Karpas-422 (cell line): ENCODE measurements around the gene HOMER2. TPM values are rescaled to one million over a fixed set of nuclear protein-coding genes. Genes with fewer than 3 reads are reported as not detected.
A peak's percentile ranks its signal among the peaks of the same experiment; 100 is the strongest.
"Not testable (repeated sequence)": the region's sequence is repeated elsewhere in the genome, so short reads cannot be mapped to it uniquely, and the experiment has no call there.

ENCODE experiments used
- DNase-seq: peaks from one replicate; pipeline ENCODE4 v3.0.0-alpha.2; 2015
- H2AFZ ChIP-seq: fragments of 200-600 bp; sonication (generic); 2 replicates; pipeline ENCODE4 v1.6.1; 2014; ENCODE audit warnings: antibody characterized with exemption, low read length, mixed read lengths
- H3K27ac ChIP-seq: fragments of 200-600 bp; sonication (generic); 2 replicates; pipeline ENCODE4 v1.5.1; 2014; ENCODE audit warnings: mild to moderate bottlenecking, low read length, moderate library complexity
- H3K27me3 ChIP-seq: fragments of 200-600 bp; sonication (generic); 2 replicates; pipeline ENCODE4 v1.6.1; 2014; ENCODE audit warnings: low read length, mixed read lengths
- H3K36me3 ChIP-seq: fragments of 200-600 bp; sonication (generic); 2 replicates; pipeline ENCODE4 v1.6.1; 2014; ENCODE audit warnings: low read length, mixed read lengths; ENCODE audit not compliant: insufficient read depth
- H3K4me1 ChIP-seq: fragments of 200-600 bp; sonication (generic); 2 replicates; pipeline ENCODE4 v1.6.1; 2014; ENCODE audit warnings: mild to moderate bottlenecking, low read length, mixed read lengths
- H3K4me2 ChIP-seq: fragments of 200-600 bp; sonication (generic); 2 replicates; pipeline ENCODE4 v1.6.1; 2014; ENCODE audit warnings: low read length, low read depth, mild to moderate bottlenecking; ENCODE audit not compliant: poor library complexity, severe bottlenecking
- H3K4me3 ChIP-seq: fragments of 200-600 bp; sonication (generic); 2 replicates; pipeline ENCODE4 v1.5.1; 2014; ENCODE audit warnings: mild to moderate bottlenecking, antibody characterized with exemption, low read length, mixed read lengths
- H3K79me2 ChIP-seq: fragments of 200-600 bp; sonication (generic); 2 replicates; pipeline ENCODE4 v1.6.1; 2014; ENCODE audit warnings: mild to moderate bottlenecking, low read length, mixed read lengths
- H3K9ac ChIP-seq: fragments of 200-600 bp; sonication (generic); 2 replicates; pipeline ENCODE4 v1.6.0; 2014; ENCODE audit warnings: low read length
- H3K9me2 ChIP-seq: fragments of 200-600 bp; sonication (generic), shearing (Covaris generic); replicated peaks from 2 replicates; pipeline ENCODE4 v1.6.0; 2014; ENCODE audit warnings: mild to moderate bottlenecking, low read length, moderate library complexity; ENCODE audit not compliant: insufficient read depth
- H3K9me3 ChIP-seq: fragments of 300-700, 200-600 bp; sonication (generic); 2 replicates; pipeline ENCODE4 v1.6.1; 2014; ENCODE audit warnings: low read length, mixed read lengths
- H4K20me1 ChIP-seq: fragments of 200-600 bp; sonication (generic); 2 replicates; pipeline ENCODE4 v1.6.1; 2014; ENCODE audit warnings: mild to moderate bottlenecking, antibody characterized with exemption, low read length, low read depth; ENCODE audit not compliant: insufficient read depth
- total RNA-seq: library from RNA; depleted of rRNA; stranded (reverse); fragments of >200 nt; shearing (Covaris generic); gene quantifications from 2 replicates; pipeline ENCODE4 v1.2.3, GENCODE V29; 2014; ENCODE audit warnings: low replicate concordance

HOMER2 gene
- total RNA-seq, 1 experiment from 2014 or later, result 30.4 TPM

- H3K4me2 ChIP-seq, result peak overlapping the region; percentile 60
- peaks cover 33% of the 10 kb centered on the region for H3K4me1 ChIP-seq
- peak; percentile 46 for DNase-seq
- peak overlapping the region; percentile 56 for H3K9ac ChIP-seq
- no peaks in the 10 kb centered on the region for H3K36me3 ChIP-seq
- H3K9me2 ChIP-seq, result no peaks in the 10 kb centered on the region
- H3K27me3 ChIP-seq, result no peaks in the 10 kb centered on the region
- peak overlapping the region; percentile 88; the same call in 1 of the 2 replicates for H2AFZ ChIP-seq
- H3K4me3 ChIP-seq, result peak overlapping the region; percentile 46; the same call in 1 of the 2 replicates
- H3K9me3 ChIP-seq, result no peaks in the 10 kb centered on the region
- no peaks in the 10 kb centered on the region for H4K20me1 ChIP-seq
- H3K79me2 ChIP-seq, result no peaks in the 10 kb centered on the region
- peak overlapping the region; percentile 88 for H3K27ac ChIP-seq
These were observed 81.2 kb downstream of the HOMER2 start for GRCh38 chr15:82871358-82871757.

DNA sequence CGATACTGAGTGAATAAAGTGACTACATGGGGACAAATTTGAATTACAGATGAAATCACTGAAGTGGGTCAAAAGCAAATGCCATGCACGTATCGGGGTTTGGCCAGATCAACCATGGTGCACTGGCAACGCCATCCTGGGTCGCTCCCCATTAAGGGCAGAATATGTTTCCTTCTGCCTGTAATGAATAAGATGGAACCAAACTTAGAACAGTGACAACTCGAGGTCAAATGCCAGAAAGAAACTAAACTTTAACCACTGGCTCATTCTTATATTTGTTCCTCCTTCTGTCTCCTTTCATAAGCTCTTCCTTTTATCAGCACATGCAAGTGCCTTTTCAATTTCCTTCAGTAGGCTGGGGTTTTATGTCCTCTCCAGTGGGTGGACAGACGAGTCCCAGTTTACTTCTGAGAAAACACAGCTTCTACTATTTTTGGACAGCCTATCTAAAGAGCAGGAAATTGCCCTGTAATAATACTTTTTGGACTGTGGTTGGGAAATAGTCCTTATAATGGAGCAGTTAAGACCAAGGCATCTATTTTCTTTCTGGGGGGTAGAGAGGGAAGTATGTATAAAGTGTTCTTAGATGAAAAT is 81.7 kb downstream of the HOMER2 start:
- no peaks in the 10 kb centered on the region for H3K9me2 ChIP-seq
- H3K79me2 ChIP-seq, result no peaks in the 10 kb centered on the region
- DNase-seq, result peak; percentile 49
- peak overlapping the region; percentile 88 for H2AFZ ChIP-seq
- H3K4me2 ChIP-seq, result peak overlapping the region; percentile 60
- H3K4me1 ChIP-seq, result peaks cover 33% of the 10 kb centered on the region
- H3K9ac ChIP-seq, result peak overlapping the region; percentile 56
- H3K27me3 ChIP-seq, result no peaks in the 10 kb centered on the region
- no peak overlapping the region; the same call in 1 of the 2 replicates for H3K4me3 ChIP-seq
- H3K27ac ChIP-seq, result peak overlapping the region; percentile 88
- H3K9me3 ChIP-seq, result no peaks in the 10 kb centered on the region
- H3K36me3 ChIP-seq, result no peaks in the 10 kb centered on the region
- H4K20me1 ChIP-seq, result no peaks in the 10 kb centered on the region

- H3K4me1 ChIP-seq, result peaks cover 12% of the 10 kb centered on the region
- H3K9ac ChIP-seq, H3K9me3 ChIP-seq, H3K79me2 ChIP-seq, DNase-seq, H3K27me3 ChIP-seq, H3K9me2 ChIP-seq, H3K27ac ChIP-seq, H3K4me2 ChIP-seq, H4K20me1 ChIP-seq, H3K4me3 ChIP-seq, H2AFZ ChIP-seq, H3K36me3 ChIP-seq: not testable (repeated sequence)
These were observed 86.5 kb downstream of the HOMER2 start for GRCh38 chr15:82865981-82866380.

- H3K79me2 ChIP-seq, H3K4me1 ChIP-seq, H3K9me3 ChIP-seq, H3K9ac ChIP-seq, H3K4me3 ChIP-seq, H2AFZ ChIP-seq, H3K36me3 ChIP-seq, H4K20me1 ChIP-seq, DNase-seq, H3K27me3 ChIP-seq, H3K9me2 ChIP-seq, H3K27ac ChIP-seq, H3K4me2 ChIP-seq: not testable (repeated sequence)
These were observed 86.9 kb downstream of the HOMER2 start for GRCh38 chr15:82865581-82865980.

- no peak for DNase-seq
- Histone ChIP-seq H3K4me3 (no peak overlapping the region), H3K4me1 (peaks cover 2% of the 10 kb centered on the region), H3K27me3 (no peaks in the 10 kb centered on the region), H2AFZ (no peak overlapping the region), H3K79me2 (no peaks in the 10 kb centered on the region), H3K9me3 (no peaks in the 10 kb centered on the region), H3K27ac (no peak overlapping the region), H3K9ac (no peak overlapping the region), H4K20me1 (no peaks in the 10 kb centered on the region), H3K36me3 (no peaks in the 10 kb centered on the region), H3K4me2 (no peak overlapping the region), H3K9me2 (no peaks in the 10 kb centered on the region)
These were observed 87.6 kb downstream of the HOMER2 start for GRCh38 chr15:82864967-82865366.

- Histone ChIP-seq H4K20me1 (no peaks in the 10 kb centered on the region), H3K9me3 (no peaks in the 10 kb centered on the region), H3K4me2 (no peak overlapping the region), H3K79me2 (no peaks in the 10 kb centered on the region), H3K36me3 (no peaks in the 10 kb centered on the region), H3K9me2 (no peaks in the 10 kb centered on the region), H3K4me1 (no peaks in the 10 kb centered on the region), H3K27ac (no peak overlapping the region), H3K9ac (no peak overlapping the region), H2AFZ (no peak overlapping the region), H3K4me3 (no peak overlapping the region), H3K27me3 (no peaks in the 10 kb centered on the region)
- DNase-seq, result no peak
These were observed 89.6 kb downstream of the HOMER2 start for GRCh38 chr15:82862886-82863285.

GRCh38 chr15:82858932-82859331 is 93.6 kb downstream of the HOMER2 start:
- no peak overlapping the region for H3K9ac ChIP-seq
- H3K4me1 ChIP-seq, result peaks cover 11% of the 10 kb centered on the region
- H3K79me2 ChIP-seq, result no peaks in the 10 kb centered on the region
- no peaks in the 10 kb centered on the region for H3K9me2 ChIP-seq
- no peak overlapping the region for H2AFZ ChIP-seq
- no peak overlapping the region for H3K4me3 ChIP-seq
- no peak for DNase-seq
- H3K9me3 ChIP-seq, result no peaks in the 10 kb centered on the region
- no peaks in the 10 kb centered on the region for H4K20me1 ChIP-seq
- no peak overlapping the region for H3K27ac ChIP-seq
- no peaks in the 10 kb centered on the region for H3K36me3 ChIP-seq
- no peaks in the 10 kb centered on the region for H3K27me3 ChIP-seq
- H3K4me2 ChIP-seq, result no peak overlapping the region

DNA sequence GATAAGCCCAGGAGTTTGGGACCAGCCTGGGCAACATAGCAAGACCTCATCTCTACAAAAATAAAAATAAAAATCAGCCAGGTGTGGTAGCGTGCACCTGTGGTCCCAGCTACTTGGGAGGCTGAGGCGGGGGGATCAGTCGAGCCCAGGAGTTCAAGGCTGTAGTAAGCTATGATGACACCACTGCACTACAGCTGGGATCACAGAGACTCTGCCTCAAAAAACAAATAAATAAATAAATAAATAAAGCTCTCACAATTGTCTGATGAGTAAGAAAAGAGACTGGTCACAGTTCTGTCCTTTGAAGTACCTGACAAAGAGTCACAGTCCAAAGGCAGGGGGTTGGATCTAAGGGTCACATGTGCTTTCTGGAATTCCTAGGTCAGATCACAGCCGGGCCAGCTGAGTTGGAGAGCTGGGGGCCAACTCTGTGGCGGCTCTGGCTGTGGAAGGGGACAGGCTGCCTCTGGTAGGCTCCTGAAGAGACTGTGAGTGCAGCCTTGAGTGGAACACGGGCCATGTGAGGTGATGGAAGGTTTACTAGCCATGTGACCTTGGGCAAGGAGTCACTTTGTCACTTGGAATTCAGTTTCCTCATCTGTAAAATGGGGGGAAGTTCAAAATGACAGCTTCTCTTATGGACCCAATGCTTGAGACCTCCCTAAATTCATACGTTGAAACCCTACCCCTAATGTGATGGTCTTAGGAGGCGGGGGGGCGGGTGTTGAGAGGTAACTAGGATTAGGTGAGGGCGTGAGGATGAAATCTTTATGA is 95.9 kb downstream of the HOMER2 start:
- H3K27ac ChIP-seq, result no peak overlapping the region
- H3K27me3 ChIP-seq, result no peaks in the 10 kb centered on the region
- H3K36me3 ChIP-seq, result no peaks in the 10 kb centered on the region
- H3K4me2 ChIP-seq, result peak overlapping the region; percentile 46
- H3K9me3 ChIP-seq, result no peaks in the 10 kb centered on the region
- no peaks in the 10 kb centered on the region for H3K9me2 ChIP-seq
- H4K20me1 ChIP-seq, result no peaks in the 10 kb centered on the region
- H3K9ac ChIP-seq, result no peak overlapping the region
- no peak for DNase-seq
- no peak overlapping the region; the same call in 1 of the 2 replicates for H2AFZ ChIP-seq
- H3K4me3 ChIP-seq, result no peak overlapping the region
- H3K79me2 ChIP-seq, result no peaks in the 10 kb centered on the region
- H3K4me1 ChIP-seq, result peaks cover 34% of the 10 kb centered on the region
